HepG2 (cell line): ENCODE measurements around the gene MAP2K5.

Source experiments
- HDAC2 ChIP-seq: sonication (generic); formaldehyde crosslinking; IDR thresholded peaks from 2 replicates; pipeline ENCODE4 v1.4.0; 2020; ENCODE audit warnings: missing genetic modification reagents
- SCMH1 ChIP-seq: sonication (generic); formaldehyde crosslinking; IDR thresholded peaks from 2 replicates; pipeline ENCODE4 v1.9.0; 2021; ENCODE audit warnings: missing genetic modification reagents, mild to moderate bottlenecking, borderline replicate concordance
- SRF ChIP-seq: IDR thresholded peaks from 2 replicates; pipeline ENCODE4 v1.6.1; 2011; ENCODE audit warnings: mild to moderate bottlenecking, low read depth, low read length, moderate library complexity
- ZNF253 ChIP-seq: sonication (generic); formaldehyde crosslinking; IDR thresholded peaks from 2 replicates; pipeline ENCODE4 v1.8.0; 2022; ENCODE audit warnings: mild to moderate bottlenecking, missing genetic modification reagents, borderline replicate concordance
- ZNF274 ChIP-seq: sonication (generic); formaldehyde crosslinking; IDR thresholded peaks from 2 replicates; pipeline ENCODE4 v1.5.1; 2020; ENCODE audit warnings: mild to moderate bottlenecking, missing genetic modification reagents
- ZNF598 ChIP-seq: sonication (generic); formaldehyde crosslinking; IDR thresholded peaks from 2 replicates; pipeline ENCODE4 v1.5.1; 2020; ENCODE audit warnings: mild to moderate bottlenecking, missing genetic modification reagents, borderline replicate concordance
- TF ChIP-seq, protein P1 (sequence below): IDR thresholded peaks from 2 replicates; pipeline ENCODE4 v1.6.1; 2012; ENCODE audit warnings: inconsistent platforms
- TF ChIP-seq, protein P2 (sequence below): sonication (generic); formaldehyde crosslinking; IDR thresholded peaks from 2 replicates; pipeline ENCODE4 v1.5.0; 2020; ENCODE audit warnings: mild to moderate bottlenecking, missing genetic modification reagents, moderate library complexity
- TF ChIP-seq, protein P3 (sequence below): sonication (generic); formaldehyde crosslinking; conservative IDR thresholded peaks from 2 replicates; pipeline ENCODE4 v1.4.0; 2020; ENCODE audit warnings: missing genetic modification reagents
- TF ChIP-seq, protein P4 (sequence below): sonication (generic); formaldehyde crosslinking; IDR thresholded peaks from 2 replicates; pipeline ENCODE4 v1.4.0; 2020; ENCODE audit warnings: mild to moderate bottlenecking, missing genetic modification reagents

DNA sequence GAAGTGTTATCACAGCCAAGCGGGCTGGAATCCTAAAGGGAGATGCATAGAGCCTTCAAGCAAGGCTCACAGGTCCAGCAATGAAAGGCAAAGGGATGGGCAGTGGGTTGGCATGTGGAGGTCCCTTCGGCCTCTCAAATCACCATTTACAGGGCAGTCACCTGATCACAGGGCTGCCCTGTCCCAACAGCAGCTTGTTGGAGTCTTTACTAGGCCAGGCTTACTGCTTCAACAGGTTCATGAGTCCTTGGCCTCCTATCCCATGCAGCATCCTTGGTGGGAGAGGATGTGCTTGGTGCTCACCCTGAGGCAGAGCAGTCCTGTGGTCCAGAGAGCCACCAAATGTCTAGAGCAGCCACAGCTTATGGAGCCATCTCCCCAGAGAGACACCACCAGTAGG, 258.6 kb downstream of the MAP2K5 start:
- TF ChIP-seq, protein P1, sequence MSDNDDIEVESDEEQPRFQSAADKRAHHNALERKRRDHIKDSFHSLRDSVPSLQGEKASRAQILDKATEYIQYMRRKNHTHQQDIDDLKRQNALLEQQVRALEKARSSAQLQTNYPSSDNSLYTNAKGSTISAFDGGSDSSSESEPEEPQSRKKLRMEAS, result no peak
- no peak for TF ChIP-seq HDAC2
- no peak for TF ChIP-seq ZNF598 (CRISPR knock-in tag)
- TF ChIP-seq, protein P2, sequence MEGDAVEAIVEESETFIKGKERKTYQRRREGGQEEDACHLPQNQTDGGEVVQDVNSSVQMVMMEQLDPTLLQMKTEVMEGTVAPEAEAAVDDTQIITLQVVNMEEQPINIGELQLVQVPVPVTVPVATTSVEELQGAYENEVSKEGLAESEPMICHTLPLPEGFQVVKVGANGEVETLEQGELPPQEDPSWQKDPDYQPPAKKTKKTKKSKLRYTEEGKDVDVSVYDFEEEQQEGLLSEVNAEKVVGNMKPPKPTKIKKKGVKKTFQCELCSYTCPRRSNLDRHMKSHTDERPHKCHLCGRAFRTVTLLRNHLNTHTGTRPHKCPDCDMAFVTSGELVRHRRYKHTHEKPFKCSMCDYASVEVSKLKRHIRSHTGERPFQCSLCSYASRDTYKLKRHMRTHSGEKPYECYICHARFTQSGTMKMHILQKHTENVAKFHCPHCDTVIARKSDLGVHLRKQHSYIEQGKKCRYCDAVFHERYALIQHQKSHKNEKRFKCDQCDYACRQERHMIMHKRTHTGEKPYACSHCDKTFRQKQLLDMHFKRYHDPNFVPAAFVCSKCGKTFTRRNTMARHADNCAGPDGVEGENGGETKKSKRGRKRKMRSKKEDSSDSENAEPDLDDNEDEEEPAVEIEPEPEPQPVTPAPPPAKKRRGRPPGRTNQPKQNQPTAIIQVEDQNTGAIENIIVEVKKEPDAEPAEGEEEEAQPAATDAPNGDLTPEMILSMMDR (CRISPR knock-in tag), result no peak
- TF ChIP-seq, protein P3, sequence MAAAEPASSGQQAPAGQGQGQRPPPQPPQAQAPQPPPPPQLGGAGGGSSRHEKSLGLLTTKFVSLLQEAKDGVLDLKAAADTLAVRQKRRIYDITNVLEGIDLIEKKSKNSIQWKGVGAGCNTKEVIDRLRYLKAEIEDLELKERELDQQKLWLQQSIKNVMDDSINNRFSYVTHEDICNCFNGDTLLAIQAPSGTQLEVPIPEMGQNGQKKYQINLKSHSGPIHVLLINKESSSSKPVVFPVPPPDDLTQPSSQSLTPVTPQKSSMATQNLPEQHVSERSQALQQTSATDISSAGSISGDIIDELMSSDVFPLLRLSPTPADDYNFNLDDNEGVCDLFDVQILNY (CRISPR knock-in tag), result no peak
- no peak for TF ChIP-seq ZNF274 (CRISPR knock-in tag)
- no peak for TF ChIP-seq SRF
- TF ChIP-seq, protein P4, sequence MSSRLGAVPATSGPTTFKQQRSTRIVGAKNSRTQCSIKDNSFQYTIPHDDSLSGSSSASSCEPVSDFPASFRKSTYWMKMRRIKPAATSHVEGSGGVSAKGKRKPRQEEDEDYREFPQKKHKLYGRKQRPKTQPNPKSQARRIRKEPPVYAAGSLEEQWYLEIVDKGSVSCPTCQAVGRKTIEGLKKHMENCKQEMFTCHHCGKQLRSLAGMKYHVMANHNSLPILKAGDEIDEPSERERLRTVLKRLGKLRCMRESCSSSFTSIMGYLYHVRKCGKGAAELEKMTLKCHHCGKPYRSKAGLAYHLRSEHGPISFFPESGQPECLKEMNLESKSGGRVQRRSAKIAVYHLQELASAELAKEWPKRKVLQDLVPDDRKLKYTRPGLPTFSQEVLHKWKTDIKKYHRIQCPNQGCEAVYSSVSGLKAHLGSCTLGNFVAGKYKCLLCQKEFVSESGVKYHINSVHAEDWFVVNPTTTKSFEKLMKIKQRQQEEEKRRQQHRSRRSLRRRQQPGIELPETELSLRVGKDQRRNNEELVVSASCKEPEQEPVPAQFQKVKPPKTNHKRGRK (CRISPR knock-in tag), result no peak
- TF ChIP-seq ZNF253 (CRISPR knock-in tag), result no peak
- no peak for TF ChIP-seq SCMH1 (CRISPR knock-in tag)
